Activated CD8-positive, alpha-beta T cell treated with anti-CD3 and anti-CD28 coated beads, Interleukin-2, amount 10 ng/mL, durations not matched to agents 7 days and 5 days (primary cell): Measurements from ENCODE around the gene GTF2E1. TPM values are rescaled to one million over a fixed set of nuclear protein-coding genes. Genes with fewer than 3 reads are reported as not detected.
A peak's percentile ranks its signal among the peaks of the same experiment; 100 is the strongest.
"Not testable (repeated sequence)": the region's sequence is repeated elsewhere in the genome, so short reads cannot be mapped to it uniquely, and the experiment has no call there.

Experiments used
- ATAC-seq: fragments of 150-1000 bp; cut with Tn5 transposase; one replicate; pipeline ENCODE4 v1.10.0; 2021; ENCODE audit warnings: moderate library complexity
- CTCF ChIA-PET: fragments of 350-600 bp; sonication (Branson Sonifier 250); formaldehyde crosslinking; loops from one replicate; lab custom pipeline; 2021; ENCODE audit warnings: antibody characterized with exemption; lab: Charles Lee
- POLR2A ChIA-PET: fragments of 350-600 bp; sonication (Branson Sonifier 250); formaldehyde crosslinking; loops from one replicate; lab custom pipeline; 2021; ENCODE audit warnings: antibody characterized with exemption; lab: Charles Lee
- DNase-seq: peaks from one replicate; pipeline ENCODE4 v3.0.0-alpha.2; 2020
- H3K27ac Mint-ChIP-seq: one replicate; pipeline ENCODE4 v1.8.0; 2021; ENCODE audit warnings: mild to moderate bottlenecking, mixed read lengths
- H3K27me3 Mint-ChIP-seq: one replicate; pipeline ENCODE4 v1.8.0; 2021; ENCODE audit warnings: low read depth, mixed read lengths
- H3K36me3 Mint-ChIP-seq: one replicate; pipeline ENCODE4 v1.8.0; 2021; ENCODE audit warnings: low read depth, mixed read lengths
- H3K4me1 Mint-ChIP-seq: one replicate; pipeline ENCODE4 v1.8.0; 2021; ENCODE audit warnings: low read depth, mixed read lengths
- H3K4me3 Mint-ChIP-seq: one replicate; pipeline ENCODE4 v1.8.0; 2021; ENCODE audit warnings: mild to moderate bottlenecking, mixed read lengths
- H3K9me3 Mint-ChIP-seq: one replicate; pipeline ENCODE4 v1.8.0; 2022; ENCODE audit warnings: mixed read lengths; ENCODE audit not compliant: insufficient read depth
- total RNA-seq, 2 experiments: library from RNA; stranded (reverse); gene quantifications; one replicate each; pipeline ENCODE4 v1.2.3, GENCODE V29; 2021

GTF2E1 gene
- total RNA-seq, 2 experiments from 2014 or later: 32.3 to 32.4 TPM

DNA sequence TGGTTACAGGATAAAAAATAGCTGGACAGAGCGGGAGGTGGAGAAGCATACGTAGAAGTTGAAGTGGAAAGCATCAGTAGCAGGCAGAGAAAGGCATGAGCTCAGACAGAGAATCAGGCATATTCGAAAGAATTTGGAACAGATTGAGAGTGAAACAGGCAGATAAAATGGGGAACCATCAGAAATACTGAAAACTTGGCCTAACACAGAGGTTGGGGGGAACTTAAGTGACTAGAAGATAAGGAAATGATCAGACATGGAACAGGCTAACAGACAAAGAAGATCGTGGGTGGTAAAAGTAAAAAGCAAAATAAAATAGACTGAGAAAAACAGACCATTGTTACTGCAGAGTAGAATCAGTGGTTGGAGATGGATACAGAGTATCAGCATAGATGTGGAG is 32.9 kb downstream of the GTF2E1 start:
- POLR2A ChIA-PET: no interaction called here
- DNase-seq: no peak

DNA sequence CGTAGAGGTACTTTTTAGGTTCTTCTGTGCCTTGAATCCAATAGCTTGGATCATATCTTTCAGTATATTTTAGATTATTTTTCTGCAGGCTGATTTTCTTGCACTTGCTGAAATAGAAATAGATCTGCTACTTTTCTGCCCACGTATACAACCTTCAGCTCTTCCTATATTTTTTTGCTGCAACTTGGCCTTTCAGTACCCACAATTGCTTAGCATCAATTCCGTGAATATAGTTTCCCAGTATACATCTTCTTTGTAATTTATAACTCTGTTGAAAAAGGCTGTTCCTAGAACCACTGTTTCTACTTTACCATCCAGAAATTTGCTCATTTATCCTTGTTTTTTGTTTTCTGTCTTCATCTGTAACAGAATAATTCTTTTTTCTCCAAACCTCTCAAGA is 36.2 kb downstream of the GTF2E1 start:
- H3K27ac Mint-ChIP-seq: no peak overlapping the region
- no peaks in the 10 kb centered on the region for H3K9me3 Mint-ChIP-seq
- DNase-seq (no peak), ATAC-seq (no peak)
- CTCF ChIA-PET: interaction anchor here (1.2 to 1.7 kb wide), 3 partner anchors 14 to 218 kb away, joined by 3 to 5 read pairs (median 5); no protein-coding TSS in a partner anchor
- peaks cover 3% of the 10 kb centered on the region for H3K4me1 Mint-ChIP-seq
- POLR2A ChIA-PET: no interaction called here
- no peak overlapping the region for H3K4me3 Mint-ChIP-seq
- peaks cover 18% of the 10 kb centered on the region for H3K36me3 Mint-ChIP-seq
- no peaks in the 10 kb centered on the region for H3K27me3 Mint-ChIP-seq

More for the DNA sequence above, 32.9 kb downstream of the GTF2E1 start:
- peaks cover 15% of the 10 kb centered on the region for H3K4me1 Mint-ChIP-seq
- no peaks in the 10 kb centered on the region for H3K27me3 Mint-ChIP-seq
- H3K36me3 Mint-ChIP-seq: peaks cover 12% of the 10 kb centered on the region
- H3K27ac Mint-ChIP-seq: no peak overlapping the region
- CTCF ChIA-PET: interaction anchor here (0.6 to 1.7 kb wide), 4 partner anchors 19 to 214 kb away, joined by 3 to 5 read pairs (median 4); no protein-coding TSS in a partner anchor
- H3K4me3 Mint-ChIP-seq: no peak overlapping the region
- ATAC-seq: no peak
- H3K9me3 Mint-ChIP-seq: no peaks in the 10 kb centered on the region

DNA sequence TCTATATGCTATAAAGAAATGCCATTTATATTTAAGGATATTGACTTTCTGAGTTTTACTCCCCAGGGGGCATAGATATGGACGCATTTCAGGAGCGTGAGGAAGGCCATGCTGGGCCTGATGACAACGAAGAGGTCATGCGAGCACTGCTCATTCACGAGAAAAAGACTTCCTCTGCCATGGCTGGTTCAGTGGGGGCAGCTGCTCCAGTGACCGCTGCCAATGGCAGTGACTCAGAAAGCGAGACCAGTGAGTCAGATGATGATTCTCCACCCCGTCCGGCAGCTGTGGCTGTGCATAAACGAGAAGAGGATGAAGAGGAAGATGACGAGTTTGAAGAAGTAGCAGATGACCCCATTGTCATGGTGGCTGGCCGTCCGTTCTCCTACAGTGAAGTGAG is 38.4 kb downstream of the GTF2E1 start:
- Mint-ChIP-seq H3K4me1 (peaks cover 3% of the 10 kb centered on the region), H3K36me3 (peaks cover 23% of the 10 kb centered on the region), H3K4me3 (no peak overlapping the region), H3K27ac (no peak overlapping the region), H3K9me3 (no peaks in the 10 kb centered on the region), H3K27me3 (no peaks in the 10 kb centered on the region)
- ATAC-seq: no peak
- POLR2A ChIA-PET: no interaction called here
- no peak for DNase-seq
- CTCF ChIA-PET: no interaction called here

DNA sequence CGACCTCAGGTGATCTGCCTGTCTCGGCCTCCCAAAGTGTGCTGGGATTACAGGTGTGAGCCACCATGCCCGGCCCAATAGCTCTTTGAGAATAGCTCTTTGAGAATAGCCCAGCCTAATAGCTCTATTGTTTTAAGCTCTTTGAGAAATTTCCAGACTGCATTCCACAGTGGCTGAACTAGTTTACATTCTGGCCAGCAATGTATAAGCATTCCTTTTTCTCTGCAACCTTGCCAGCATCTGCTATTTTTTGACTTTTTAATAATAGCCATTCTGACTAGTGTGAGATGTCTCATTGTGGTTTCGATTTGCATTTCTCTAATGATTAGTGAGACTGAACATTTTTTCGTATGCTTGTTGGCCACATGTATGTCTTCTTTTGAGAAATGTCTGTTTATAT is 43.3 kb downstream of the GTF2E1 start:
- H3K4me1 Mint-ChIP-seq, H3K4me3 Mint-ChIP-seq, H3K27ac Mint-ChIP-seq, DNase-seq, H3K9me3 Mint-ChIP-seq, H3K27me3 Mint-ChIP-seq, ATAC-seq, POLR2A ChIA-PET: not testable (repeated sequence)
- CTCF ChIA-PET: interaction anchor here (1.0 to 1.5 kb wide), 2 partner anchors 9 to 225 kb away, joined by 3 to 4 read pairs; no protein-coding TSS in a partner anchor
- H3K36me3 Mint-ChIP-seq: peaks cover 17% of the 10 kb centered on the region

DNA sequence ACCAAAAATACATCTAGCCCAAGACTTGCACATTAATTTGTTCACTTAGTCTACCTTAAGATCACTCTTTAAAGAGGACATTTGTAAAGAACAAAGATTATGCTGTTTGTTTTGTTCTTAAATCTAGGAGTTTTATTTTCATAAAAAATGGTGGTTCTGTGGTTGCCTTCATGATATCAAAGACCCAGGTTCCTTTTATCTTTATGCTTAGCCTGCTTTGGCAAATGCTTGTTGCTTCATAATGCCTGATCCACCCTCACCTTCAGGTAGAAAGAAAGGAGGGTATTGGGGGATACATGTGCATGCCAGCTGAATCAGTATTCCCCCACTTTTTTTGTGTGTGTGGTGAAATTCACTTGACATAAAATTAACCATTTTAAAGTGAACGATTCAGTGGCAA is 48.5 kb downstream of the GTF2E1 start:
- no peaks in the 10 kb centered on the region for H3K36me3 Mint-ChIP-seq
- H3K27me3 Mint-ChIP-seq: no peaks in the 10 kb centered on the region
- DNase-seq (no peak), ATAC-seq (no peak)
- H3K9me3 Mint-ChIP-seq: no peaks in the 10 kb centered on the region
- POLR2A ChIA-PET: no interaction called here
- H3K27ac Mint-ChIP-seq: no peak overlapping the region
- H3K4me3 Mint-ChIP-seq: no peak overlapping the region
- no peaks in the 10 kb centered on the region for H3K4me1 Mint-ChIP-seq
- CTCF ChIA-PET: interaction anchor here (1.0 to 2.1 kb wide), 2 partner anchors 224 to 232 kb away, joined by 3 to 6 read pairs; no protein-coding TSS in a partner anchor

DNA sequence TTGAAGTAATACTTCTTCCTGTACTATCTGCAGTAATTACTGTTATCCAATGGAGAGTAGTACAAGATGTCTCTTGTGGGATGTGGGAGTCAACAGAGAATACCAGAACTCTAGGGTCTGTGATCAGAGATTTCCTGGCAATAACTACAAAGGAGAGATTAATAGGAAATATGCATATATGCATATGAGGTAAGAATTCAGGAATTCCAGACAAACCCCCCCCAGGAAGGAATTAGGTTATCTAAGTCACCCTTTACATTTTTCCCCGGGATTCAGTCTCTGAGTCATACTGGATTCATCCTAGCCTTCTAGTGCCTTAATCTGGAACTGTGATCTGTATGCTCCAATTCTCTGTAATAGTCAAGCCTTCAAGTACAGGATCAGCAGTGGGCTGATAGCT is 49.4 kb downstream of the GTF2E1 start:
- Mint-ChIP-seq H3K9me3 (no peaks in the 10 kb centered on the region), H3K27me3 (no peaks in the 10 kb centered on the region), H3K4me3 (no peak overlapping the region), H3K36me3 (no peaks in the 10 kb centered on the region), H3K4me1 (no peaks in the 10 kb centered on the region), H3K27ac (no peak overlapping the region)
- CTCF ChIA-PET: interaction anchor here (1.1 to 2.3 kb wide), 3 partner anchors 225 to 233 kb away, joined by 4 to 12 read pairs (median 6); no protein-coding TSS in a partner anchor
- DNase-seq (no peak), ATAC-seq (no peak)
- POLR2A ChIA-PET: no interaction called here

DNA sequence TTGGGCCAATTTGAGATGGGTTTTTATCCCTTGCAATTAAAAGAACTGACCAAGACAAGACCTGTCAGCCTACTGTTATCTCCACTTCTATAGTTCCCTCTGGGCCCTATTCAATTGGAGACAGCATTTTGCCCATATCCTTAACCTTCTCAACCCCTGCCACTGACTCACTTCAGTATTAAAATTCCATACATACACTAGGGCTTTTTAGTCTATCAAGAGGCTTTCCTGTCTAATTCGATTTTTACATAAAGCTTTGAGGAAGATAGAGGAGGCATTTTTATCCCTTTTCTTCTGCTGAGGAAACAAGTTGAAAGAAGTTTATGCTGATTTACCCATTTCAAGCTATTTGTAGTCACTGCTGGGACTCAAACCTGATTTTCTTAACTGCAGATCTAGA is 51.1 kb downstream of the GTF2E1 start:
- no peaks in the 10 kb centered on the region for H3K4me1 Mint-ChIP-seq
- H3K4me3 Mint-ChIP-seq: no peak overlapping the region
- no peak overlapping the region for H3K27ac Mint-ChIP-seq
- CTCF ChIA-PET: interaction anchor here (1.3 to 3.6 kb wide), 9 partner anchors 18 to 375 kb away, joined by 3 to 65 read pairs (median 13); partner anchors contain the start of gene NDUFB4
- no peak for ATAC-seq
- POLR2A ChIA-PET: no interaction called here
- H3K36me3 Mint-ChIP-seq: no peaks in the 10 kb centered on the region
- no peaks in the 10 kb centered on the region for H3K9me3 Mint-ChIP-seq
- H3K27me3 Mint-ChIP-seq: peaks cover 3% of the 10 kb centered on the region
- DNase-seq: no peak

DNA sequence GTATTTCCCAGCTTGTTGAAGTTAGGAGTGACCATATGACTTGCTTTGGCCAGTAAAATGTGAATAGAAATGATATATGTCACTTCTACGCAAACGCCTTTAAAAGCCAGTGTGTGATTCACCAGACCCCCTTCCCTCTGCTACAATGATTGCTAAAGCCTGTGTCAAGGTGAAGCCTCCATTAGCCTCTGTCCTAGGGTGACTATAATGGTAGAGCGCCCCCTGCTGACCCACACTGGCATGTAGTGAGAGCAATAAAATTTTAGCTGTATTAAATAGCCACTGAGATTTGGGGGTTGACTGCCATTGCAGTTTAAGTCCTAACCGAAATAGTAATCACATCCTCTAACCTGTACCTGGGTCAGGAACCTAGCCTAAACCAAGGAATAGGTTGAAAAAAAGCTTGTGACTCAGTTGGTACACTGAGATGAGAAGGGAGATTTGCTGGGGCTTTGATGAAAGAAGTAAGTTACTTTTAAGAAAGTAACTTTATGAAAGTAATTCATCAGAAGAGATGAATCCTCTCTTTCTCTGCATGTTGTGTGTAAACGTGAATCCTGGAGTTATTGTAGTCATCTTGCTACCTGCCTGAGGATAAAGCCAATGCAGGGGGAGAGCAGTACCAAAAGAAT is 52.6 kb downstream of the GTF2E1 start:
- H3K27me3 Mint-ChIP-seq: peaks cover 3% of the 10 kb centered on the region
- H3K27ac Mint-ChIP-seq: no peak overlapping the region
- no peaks in the 10 kb centered on the region for H3K9me3 Mint-ChIP-seq
- ChIA-PET CTCF (interaction anchor here (0.5 to 3.6 kb wide), 33 partner anchors 8 to 551 kb away, joined by 3 to 65 read pairs (median 4); partner anchors contain the start of genes GTF2E1, NDUFB4 and RABL3), POLR2A (interaction anchor here (0.9 to 1.3 kb wide), 3 partner anchors 18 to 236 kb away, joined by 3 to 5 read pairs (median 5); partner anchors contain the start of gene NDUFB4)
- no peaks in the 10 kb centered on the region for H3K4me1 Mint-ChIP-seq
- DNase-seq (peak; percentile 87), ATAC-seq (peak; percentile 98)
- H3K4me3 Mint-ChIP-seq: no peak overlapping the region
- no peaks in the 10 kb centered on the region for H3K36me3 Mint-ChIP-seq

DNA sequence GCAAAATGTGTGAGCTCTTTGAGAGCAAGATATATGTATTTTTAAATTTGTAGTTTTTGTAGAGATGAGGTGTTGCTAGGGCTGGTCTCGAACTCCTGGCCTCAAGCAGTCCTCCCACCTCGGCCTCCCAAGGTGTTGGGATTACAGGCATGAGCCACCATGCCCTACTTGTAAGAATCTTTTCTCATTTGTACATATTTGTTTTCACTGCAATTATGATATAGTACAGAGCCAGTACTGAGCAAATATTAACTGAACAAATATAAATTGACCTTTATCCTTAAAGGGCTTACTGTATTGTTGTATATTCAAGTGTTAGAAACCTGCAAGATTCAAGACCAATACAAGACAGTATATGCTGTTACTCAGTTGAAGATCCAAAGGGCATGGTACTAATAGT is 53.4 kb downstream of the GTF2E1 start:
- H3K4me1 Mint-ChIP-seq: no peaks in the 10 kb centered on the region
- DNase-seq (no peak), ATAC-seq (no peak)
- H3K27me3 Mint-ChIP-seq: peaks cover 3% of the 10 kb centered on the region
- no peaks in the 10 kb centered on the region for H3K36me3 Mint-ChIP-seq
- no peak overlapping the region for H3K27ac Mint-ChIP-seq
- ChIA-PET CTCF (interaction anchor here (1.0 to 3.6 kb wide), 13 partner anchors 9 to 378 kb away, joined by 3 to 65 read pairs (median 13); partner anchors contain the start of gene NDUFB4), POLR2A (no interaction called here)
- H3K4me3 Mint-ChIP-seq: no peak overlapping the region
- H3K9me3 Mint-ChIP-seq: no peaks in the 10 kb centered on the region

DNA sequence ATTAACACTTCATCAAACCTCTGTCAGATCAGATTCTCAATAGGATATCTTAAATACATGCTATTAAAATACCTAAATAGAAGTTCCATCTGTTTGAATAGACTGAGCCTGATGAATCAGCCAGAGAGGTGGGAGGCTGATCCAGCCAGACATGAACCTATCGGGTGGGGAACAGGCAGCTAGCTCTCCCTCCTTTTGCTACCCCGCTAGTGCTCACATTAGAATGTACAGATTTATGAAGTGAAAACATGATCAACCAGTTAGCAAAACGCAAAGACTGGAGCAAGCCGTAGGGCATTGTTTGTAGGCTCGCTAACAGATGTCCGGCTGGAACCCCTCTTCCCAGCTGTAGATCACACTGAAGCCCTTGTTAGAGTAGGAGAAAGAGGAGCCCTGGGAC is 54.4 kb downstream of the GTF2E1 start:
- Mint-ChIP-seq H3K36me3 (no peaks in the 10 kb centered on the region), H3K27me3 (peaks cover 3% of the 10 kb centered on the region), H3K4me1 (no peaks in the 10 kb centered on the region), H3K4me3 (no peak overlapping the region), H3K9me3 (no peaks in the 10 kb centered on the region), H3K27ac (no peak overlapping the region)
- no peak for ATAC-seq
- ChIA-PET POLR2A (no interaction called here), CTCF (interaction anchor here (2.1 kb wide), 1 partner anchor 238 kb away, joined by 6 read pairs; no protein-coding TSS in a partner anchor)
- no peak for DNase-seq

DNA sequence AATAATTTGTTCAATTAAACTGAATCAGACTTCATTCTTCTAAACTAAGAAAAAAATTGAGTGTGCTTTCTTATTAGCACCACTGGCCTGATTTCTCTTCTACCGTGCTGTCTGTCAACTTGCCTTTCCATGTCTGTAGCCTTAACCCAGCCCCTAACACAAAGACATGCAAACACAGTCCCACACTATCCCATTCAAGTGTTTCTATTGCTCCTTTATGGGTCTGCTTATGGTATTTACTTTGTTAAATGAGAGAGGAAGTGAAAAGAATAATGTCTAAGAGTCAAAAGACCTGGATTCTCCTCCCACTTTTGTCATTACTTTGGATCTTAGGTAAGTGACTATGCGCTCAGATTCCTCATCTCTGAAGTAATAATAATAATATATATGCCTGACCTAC is 55.3 kb downstream of the GTF2E1 start:
- no peaks in the 10 kb centered on the region for H3K4me1 Mint-ChIP-seq
- no peaks in the 10 kb centered on the region for H3K36me3 Mint-ChIP-seq
- ATAC-seq (no peak), DNase-seq (no peak)
- POLR2A ChIA-PET: interaction anchor here (0.7 kb wide), 1 partner anchor 231 kb away, joined by 3 read pairs; no protein-coding TSS in a partner anchor
- H3K27ac Mint-ChIP-seq: no peak overlapping the region
- H3K27me3 Mint-ChIP-seq: peaks cover 3% of the 10 kb centered on the region
- CTCF ChIA-PET: interaction anchor here (2.1 kb wide), 1 partner anchor 239 kb away, joined by 6 read pairs; no protein-coding TSS in a partner anchor
- no peak overlapping the region for H3K4me3 Mint-ChIP-seq
- H3K9me3 Mint-ChIP-seq: no peaks in the 10 kb centered on the region

DNA sequence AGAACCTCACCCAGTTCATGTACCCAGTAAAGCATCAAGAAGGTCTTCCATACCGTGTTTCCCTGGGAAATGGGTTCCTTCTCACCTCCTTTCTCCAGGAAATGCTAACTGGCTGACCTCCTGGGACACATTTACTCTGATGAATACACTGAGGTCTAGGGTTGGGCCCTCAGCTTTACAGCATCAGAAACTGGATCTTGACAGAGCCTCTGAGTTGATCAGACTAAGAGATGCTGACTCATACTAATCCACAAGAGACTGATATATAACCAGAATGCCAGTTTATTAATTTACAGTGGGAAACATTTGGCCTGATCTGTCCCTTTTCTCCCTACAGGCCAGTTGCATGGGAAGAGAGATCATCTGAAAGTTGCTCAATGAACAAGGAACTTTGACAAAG is 55.8 kb downstream of the GTF2E1 start:
- ATAC-seq: no peak
- CTCF ChIA-PET: interaction anchor here (2.1 kb wide), 1 partner anchor 239 kb away, joined by 6 read pairs; no protein-coding TSS in a partner anchor
- no peak for DNase-seq
- Mint-ChIP-seq H3K36me3 (no peaks in the 10 kb centered on the region), H3K4me3 (no peak overlapping the region), H3K4me1 (no peaks in the 10 kb centered on the region), H3K9me3 (no peaks in the 10 kb centered on the region), H3K27ac (no peak overlapping the region), H3K27me3 (peaks cover 3% of the 10 kb centered on the region)
- POLR2A ChIA-PET: interaction anchor here (0.7 kb wide), 1 partner anchor 231 kb away, joined by 3 read pairs; no protein-coding TSS in a partner anchor
